Measurements from ENCODE around the gene SEMA3C. TPM values are rescaled to one million over a fixed set of nuclear protein-coding genes. Genes with fewer than 3 reads are reported as not detected.

Gene SEMA3C
- total RNA-seq, 2 donors from 2014 or later: 0.09 to 0.15 TPM

DNA sequence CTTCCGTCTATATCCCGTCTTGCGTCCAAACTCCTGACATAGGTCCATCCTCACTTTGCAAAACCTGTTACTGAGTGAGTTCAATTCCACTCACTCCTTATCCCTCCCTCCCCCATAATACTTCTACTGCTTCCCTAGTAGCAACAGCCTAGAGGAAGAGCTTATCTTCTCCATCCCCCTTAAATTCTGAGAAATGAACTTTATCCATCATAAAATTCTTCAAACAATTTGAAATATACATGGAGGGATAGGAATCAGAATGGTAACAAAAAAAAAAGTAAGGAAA, 27.6 kb downstream of the SEMA3C start:
- no peak overlapping the region for H3K27ac ChIP-seq (ENCODE audit: low read depth, low read length)
- Mint-ChIP-seq H3K4me1 (no peaks in the 10 kb centered on the region), H3K4me3 (no peak overlapping the region), H3K27ac (no peak overlapping the region), H3K9me3 (no peaks in the 10 kb centered on the region), H3K36me3 (ENCODE audit: low read depth) (no peaks in the 10 kb centered on the region), H3K27me3 (ENCODE audit: insufficient read depth) (no peaks in the 10 kb centered on the region)
- 92 to 100% methylated on average over 3 of the region's 3 CpGs for WGBS, 2 experiments (ENCODE audit: insufficient coverage in 1 of 2, insufficient read length in 1 of 2)
- no peak overlapping the region for H3K9ac ChIP-seq (ENCODE audit: extremely low read depth, low read length, poor library complexity, severe bottlenecking)
- DNase-seq: no peak
- H3K4me1 ChIP-seq (ENCODE audit: control insufficient read depth, insufficient read depth, low read length): no peaks in the 10 kb centered on the region
- no peaks in the 10 kb centered on the region for H3K36me3 ChIP-seq (ENCODE audit: control insufficient read depth, insufficient read depth, low read length)
- H3K9me3 ChIP-seq (ENCODE audit: control insufficient read depth, low read length): no peaks in the 10 kb centered on the region
- H3K4me3 ChIP-seq (ENCODE audit: low read length): no peak overlapping the region
- no peaks in the 10 kb centered on the region for H3K27me3 ChIP-seq (ENCODE audit: control insufficient read depth, insufficient read depth, low read length, poor library complexity, severe bottlenecking)
- TF ChIP-seq, protein P1, sequence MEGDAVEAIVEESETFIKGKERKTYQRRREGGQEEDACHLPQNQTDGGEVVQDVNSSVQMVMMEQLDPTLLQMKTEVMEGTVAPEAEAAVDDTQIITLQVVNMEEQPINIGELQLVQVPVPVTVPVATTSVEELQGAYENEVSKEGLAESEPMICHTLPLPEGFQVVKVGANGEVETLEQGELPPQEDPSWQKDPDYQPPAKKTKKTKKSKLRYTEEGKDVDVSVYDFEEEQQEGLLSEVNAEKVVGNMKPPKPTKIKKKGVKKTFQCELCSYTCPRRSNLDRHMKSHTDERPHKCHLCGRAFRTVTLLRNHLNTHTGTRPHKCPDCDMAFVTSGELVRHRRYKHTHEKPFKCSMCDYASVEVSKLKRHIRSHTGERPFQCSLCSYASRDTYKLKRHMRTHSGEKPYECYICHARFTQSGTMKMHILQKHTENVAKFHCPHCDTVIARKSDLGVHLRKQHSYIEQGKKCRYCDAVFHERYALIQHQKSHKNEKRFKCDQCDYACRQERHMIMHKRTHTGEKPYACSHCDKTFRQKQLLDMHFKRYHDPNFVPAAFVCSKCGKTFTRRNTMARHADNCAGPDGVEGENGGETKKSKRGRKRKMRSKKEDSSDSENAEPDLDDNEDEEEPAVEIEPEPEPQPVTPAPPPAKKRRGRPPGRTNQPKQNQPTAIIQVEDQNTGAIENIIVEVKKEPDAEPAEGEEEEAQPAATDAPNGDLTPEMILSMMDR (conservative IDR thresholded peaks at IDR 0.05): no peak

GRCh38 chr7:80890426-80891258, 28.2 kb downstream of the SEMA3C start:
- no peak overlapping the region for H3K27ac Mint-ChIP-seq
- no peak for DNase-seq
- no peak overlapping the region for H3K9ac ChIP-seq (ENCODE audit: extremely low read depth, low read length, poor library complexity, severe bottlenecking)
- H3K4me1 Mint-ChIP-seq: no peaks in the 10 kb centered on the region
- H3K4me3 Mint-ChIP-seq: no peak overlapping the region
- H3K36me3 Mint-ChIP-seq (ENCODE audit: low read depth): no peaks in the 10 kb centered on the region
- WGBS, 2 experiments (ENCODE audit: insufficient coverage in 1 of 2, insufficient read length in 1 of 2): 94 to 98% methylated on average over 2 to 4 of the region's 4 CpGs
- no peaks in the 10 kb centered on the region for H3K36me3 ChIP-seq (ENCODE audit: control insufficient read depth, insufficient read depth, low read length)
- H3K4me3 ChIP-seq (ENCODE audit: low read length): no peak overlapping the region
- TF ChIP-seq, protein P1 (conservative IDR thresholded peaks at IDR 0.05): no peak
- no peaks in the 10 kb centered on the region for H3K9me3 ChIP-seq (ENCODE audit: control insufficient read depth, low read length)
- H3K9me3 Mint-ChIP-seq: no peaks in the 10 kb centered on the region
- no peaks in the 10 kb centered on the region for H3K27me3 Mint-ChIP-seq (ENCODE audit: insufficient read depth)
- no peaks in the 10 kb centered on the region for H3K4me1 ChIP-seq (ENCODE audit: control insufficient read depth, insufficient read depth, low read length)
- no peaks in the 10 kb centered on the region for H3K27me3 ChIP-seq (ENCODE audit: control insufficient read depth, insufficient read depth, low read length, poor library complexity, severe bottlenecking)
- H3K27ac ChIP-seq (ENCODE audit: low read depth, low read length): no peak overlapping the region

- H3K27me3 ChIP-seq (ENCODE audit: control insufficient read depth, insufficient read depth, low read length, poor library complexity, severe bottlenecking): no peaks in the 10 kb centered on the region
- TF ChIP-seq, protein P1 (conservative IDR thresholded peaks at IDR 0.05): no peak
- 71% methylated on average over 1 of the region's 1 CpG; no CpG with 5 or more reads in 1 of the 2 experiments for WGBS, 2 experiments (ENCODE audit: insufficient coverage in 1 of 2, insufficient read length in 1 of 2)
- no peak overlapping the region for H3K9ac ChIP-seq (ENCODE audit: extremely low read depth, low read length, poor library complexity, severe bottlenecking)
- Mint-ChIP-seq H3K9me3 (no peaks in the 10 kb centered on the region), H3K4me1 (no peaks in the 10 kb centered on the region), H3K36me3 (ENCODE audit: low read depth) (no peaks in the 10 kb centered on the region), H3K4me3 (no peak overlapping the region), H3K27ac (no peak overlapping the region), H3K27me3 (ENCODE audit: insufficient read depth) (no peaks in the 10 kb centered on the region)
- H3K4me1 ChIP-seq (ENCODE audit: control insufficient read depth, insufficient read depth, low read length): no peaks in the 10 kb centered on the region
- no peaks in the 10 kb centered on the region for H3K36me3 ChIP-seq (ENCODE audit: control insufficient read depth, insufficient read depth, low read length)
- H3K27ac ChIP-seq (ENCODE audit: low read depth, low read length): no peak overlapping the region
- H3K4me3 ChIP-seq (ENCODE audit: low read length): no peak overlapping the region
- no peaks in the 10 kb centered on the region for H3K9me3 ChIP-seq (ENCODE audit: control insufficient read depth, low read length)
- DNase-seq: no peak
Observed at GRCh38 chr7:80889525-80889924, 29.3 kb downstream of the SEMA3C start.
